HepG2 (cell line): ENCODE measurements around the gene HEXD. TPM values are rescaled to one million over a fixed set of nuclear protein-coding genes. Genes with fewer than 3 reads are reported as not detected.
A peak's percentile ranks its signal among the peaks of the same experiment; 100 is the strongest.

ENCODE experiments used
- GABPA ChIP-seq, 2 experiments: IDR thresholded peaks; 2 replicates each; pipeline ENCODE4 v1.6.1; 2011 to 2016; ENCODE audit warnings: low read depth in 2 of 2, low read length in 1 of 2, missing biosample characterization in 1 of 2, missing genetic modification characterization in 1 of 2
- GZF1 ChIP-seq: sonication (generic); formaldehyde crosslinking; IDR thresholded peaks from 2 replicates; pipeline ENCODE4 v1.5.1; 2020; ENCODE audit warnings: mild to moderate bottlenecking, missing genetic modification reagents
- MAF1 ChIP-seq: sonication (generic); formaldehyde crosslinking; IDR thresholded peaks from 2 replicates; pipeline ENCODE4 v1.5.0; 2020; ENCODE audit warnings: missing genetic modification reagents, borderline replicate concordance
- MYC ChIP-seq: sonication (generic); formaldehyde crosslinking; IDR thresholded peaks from 2 replicates; pipeline ENCODE4 v1.9.0; 2021; ENCODE audit warnings: missing genetic modification reagents, borderline replicate concordance
- NCOR1 ChIP-seq: fragments of 200-600 bp; sonication (generic); IDR thresholded peaks from 2 replicates; pipeline ENCODE4 v1.7.0; 2017; ENCODE audit warnings: antibody characterized with exemption, low read length, borderline replicate concordance
- NFYB ChIP-seq: sonication (generic); formaldehyde crosslinking; IDR thresholded peaks from 2 replicates; pipeline ENCODE4 v1.4.0; 2020; ENCODE audit warnings: missing genetic modification reagents
- NR2F6 ChIP-seq, 2 experiments: IDR thresholded peaks; 2 replicates each; pipeline ENCODE4 v1.6.1; 2016; ENCODE audit warnings: antibody characterized with exemption in 1 of 2, mild to moderate bottlenecking in 1 of 2
- NR3C1 ChIP-seq: sonication (generic); formaldehyde crosslinking; IDR thresholded peaks from 2 replicates; pipeline ENCODE4 v1.4.0; 2020; ENCODE audit warnings: missing genetic modification reagents
- TCF7L2 ChIP-seq: IDR thresholded peaks from 2 replicates; pipeline ENCODE4 v1.6.1; 2011; ENCODE audit warnings: mild to moderate bottlenecking, low read depth, low read length, moderate library complexity
- ZFP62 ChIP-seq: sonication (generic); formaldehyde crosslinking; IDR thresholded peaks from 2 replicates; pipeline ENCODE4 v1.4.0; 2020; ENCODE audit warnings: missing genetic modification reagents
- ZNF17 ChIP-seq: sonication (generic); formaldehyde crosslinking; IDR thresholded peaks from 2 replicates; pipeline ENCODE4 v1.5.0; 2020; ENCODE audit warnings: mild to moderate bottlenecking, missing genetic modification reagents
- ZNF274 ChIP-seq: sonication (generic); formaldehyde crosslinking; IDR thresholded peaks from 2 replicates; pipeline ENCODE4 v1.5.1; 2020; ENCODE audit warnings: mild to moderate bottlenecking, missing genetic modification reagents
- ZNF337 ChIP-seq: sonication (generic); formaldehyde crosslinking; IDR thresholded peaks from 2 replicates; pipeline ENCODE4 v1.5.1; 2020; ENCODE audit warnings: missing genetic modification reagents, low read depth, mild to moderate bottlenecking, borderline replicate concordance
- ZNF382 ChIP-seq: sonication (generic); formaldehyde crosslinking; IDR thresholded peaks from 2 replicates; pipeline ENCODE4 v1.5.0; 2020; ENCODE audit warnings: missing genetic modification reagents, mild to moderate bottlenecking, borderline replicate concordance
- ZNF547 ChIP-seq: sonication (generic); formaldehyde crosslinking; IDR thresholded peaks from 2 replicates; pipeline ENCODE4 v1.5.1; 2020; ENCODE audit warnings: mild to moderate bottlenecking, missing genetic modification reagents
- ZNF567 ChIP-seq: sonication (generic); formaldehyde crosslinking; IDR thresholded peaks from 2 replicates; pipeline ENCODE4 v1.8.1; 2023; ENCODE audit warnings: mild to moderate bottlenecking, missing genetic modification reagents, borderline replicate concordance
- ZNF644 ChIP-seq: IDR thresholded peaks from 2 replicates; pipeline ENCODE4 v1.6.1; 2016; ENCODE audit warnings: low read depth
- ZNF878 ChIP-seq: sonication (generic); formaldehyde crosslinking; IDR thresholded peaks from 2 replicates; pipeline ENCODE4 v1.8.1; 2023; ENCODE audit warnings: mild to moderate bottlenecking, missing genetic modification reagents, moderate library complexity
- polyA plus RNA-seq, 8 experiments: library from polyadenylated mRNA; depleted of rRNA in 3 of 8; stranded (reverse) in 7 of 8; unstranded in 1 of 8; fragments of >200 nt; fragmentation: Illumina TruSeq in 4 of 8; extraction: Trizol in 4 of 8; gene quantifications; 2 replicates each; pipeline versions ENCODE4 v1.2.1 to v1.2.3, GENCODE V29; 2011 to 2016; ENCODE audit warnings: low read depth in 4 of 8, missing spikeins in 1 of 8, mixed read lengths in 1 of 8; ENCODE audit not compliant: insufficient read depth in 1 of 8
- total RNA-seq, 5 experiments: library from RNA; depleted of rRNA; stranded (reverse); fragments of >200 nt; fragmentation: Illumina TruSeq; extraction: Trizol; gene quantifications; 2 replicates each; pipeline ENCODE4 v1.2.3, GENCODE V29; 2016; ENCODE audit warnings: low read depth in 1 of 5
- TF ChIP-seq, protein P1 (sequence below): sonication (generic); formaldehyde crosslinking; conservative IDR thresholded peaks from 2 replicates; pipeline ENCODE4 v1.4.0; 2020; ENCODE audit warnings: mild to moderate bottlenecking, missing genetic modification reagents, moderate library complexity
- TF ChIP-seq, protein P2 (sequence below): sonication (generic); formaldehyde crosslinking; IDR thresholded peaks from 2 replicates; pipeline ENCODE4 v1.4.0; 2020; ENCODE audit warnings: low read depth, missing genetic modification reagents
- TF ChIP-seq, protein P3 (sequence below): sonication (generic); formaldehyde crosslinking; IDR thresholded peaks from 2 replicates; pipeline ENCODE4 v1.4.0; 2020; ENCODE audit warnings: mild to moderate bottlenecking, missing genetic modification reagents, borderline replicate concordance

HEXD gene
- total and polyA plus RNA-seq, 2 of the 13 experiments (the other 11 are each of a cell fraction or from before 2014, with no cell fraction given), result 22.3 to 41.8 TPM

DNA sequence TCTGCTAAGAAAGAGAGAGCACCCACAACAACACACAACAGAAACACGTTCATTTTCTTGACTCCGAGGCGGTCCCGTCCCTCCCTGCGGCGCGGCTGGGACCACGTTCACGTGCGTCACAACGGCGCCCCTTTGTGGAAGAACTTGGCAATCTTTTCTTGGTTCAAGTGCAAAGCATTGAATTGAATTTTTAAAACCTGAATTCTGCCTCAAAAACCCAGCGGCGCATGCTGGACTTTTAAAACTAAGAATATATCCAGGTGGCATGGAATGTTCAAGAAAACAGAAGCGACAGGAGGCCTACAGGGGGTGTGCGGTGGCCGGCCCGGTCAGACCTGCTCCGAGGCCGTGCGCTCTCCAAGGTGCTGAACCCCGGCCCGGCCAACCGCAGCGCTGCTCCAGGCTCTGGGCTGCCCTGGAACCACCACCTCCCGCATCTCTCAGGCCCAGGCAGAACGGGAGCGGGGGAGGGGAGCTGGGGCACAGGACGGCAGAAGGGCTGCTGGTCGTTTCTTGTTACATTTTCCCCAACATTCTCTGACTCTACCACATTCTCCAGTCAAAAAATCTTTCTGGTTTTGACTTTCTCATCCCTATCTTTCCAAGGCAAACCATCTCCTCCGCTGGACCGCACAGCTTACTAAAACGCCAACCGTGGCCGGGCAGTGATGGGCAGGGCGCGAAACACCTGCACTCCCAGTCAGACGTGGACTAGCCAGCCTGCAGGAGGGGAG is 3.4 kb upstream of the HEXD start (continued):
- TF ChIP-seq ZNF382 (no peak), ZNF567 (CRISPR knock-in tag) (0 out of 2 replicates have a peak, but pooled peaks have one; percentile 39), NFYB (peak; percentile 55), ZNF644 (CRISPR knock-in tag) (no peak), NCOR1 (no peak), MYC (CRISPR knock-in tag) (peak; percentile 68; the same call in 1 of the 2 replicates), GABPA (IDR thresholded peaks at IDR 0.05; ENCODE audit: low read depth, low read length) (no peak), GABPA (CRISPR knock-in tag; IDR thresholded peaks at IDR 0.05; ENCODE audit: low read depth) (no peak), ZNF17 (CRISPR knock-in tag) (peak; percentile 82; the same call in 1 of the 2 replicates), GZF1 (peak; percentile 76), ZNF547 (CRISPR knock-in tag) (peak; percentile 95), ZFP62 (CRISPR knock-in tag) (no peak), TCF7L2 (no peak), MAF1 (peak; percentile 97), NR3C1 (CRISPR knock-in tag) (no peak), ZNF878 (CRISPR knock-in tag) (peak; percentile 90; the same call in 1 of the 2 replicates), ZNF274 (CRISPR knock-in tag) (peak; percentile 92), NR2F6 (IDR thresholded peaks at IDR 0.05) (no peak), NR2F6 (CRISPR knock-in tag; IDR thresholded peaks at IDR 0.05) (peak; percentile 56; the same call in 1 of the 2 replicates), ZNF337 (CRISPR knock-in tag) (no peak)
- TF ChIP-seq, protein P1, sequence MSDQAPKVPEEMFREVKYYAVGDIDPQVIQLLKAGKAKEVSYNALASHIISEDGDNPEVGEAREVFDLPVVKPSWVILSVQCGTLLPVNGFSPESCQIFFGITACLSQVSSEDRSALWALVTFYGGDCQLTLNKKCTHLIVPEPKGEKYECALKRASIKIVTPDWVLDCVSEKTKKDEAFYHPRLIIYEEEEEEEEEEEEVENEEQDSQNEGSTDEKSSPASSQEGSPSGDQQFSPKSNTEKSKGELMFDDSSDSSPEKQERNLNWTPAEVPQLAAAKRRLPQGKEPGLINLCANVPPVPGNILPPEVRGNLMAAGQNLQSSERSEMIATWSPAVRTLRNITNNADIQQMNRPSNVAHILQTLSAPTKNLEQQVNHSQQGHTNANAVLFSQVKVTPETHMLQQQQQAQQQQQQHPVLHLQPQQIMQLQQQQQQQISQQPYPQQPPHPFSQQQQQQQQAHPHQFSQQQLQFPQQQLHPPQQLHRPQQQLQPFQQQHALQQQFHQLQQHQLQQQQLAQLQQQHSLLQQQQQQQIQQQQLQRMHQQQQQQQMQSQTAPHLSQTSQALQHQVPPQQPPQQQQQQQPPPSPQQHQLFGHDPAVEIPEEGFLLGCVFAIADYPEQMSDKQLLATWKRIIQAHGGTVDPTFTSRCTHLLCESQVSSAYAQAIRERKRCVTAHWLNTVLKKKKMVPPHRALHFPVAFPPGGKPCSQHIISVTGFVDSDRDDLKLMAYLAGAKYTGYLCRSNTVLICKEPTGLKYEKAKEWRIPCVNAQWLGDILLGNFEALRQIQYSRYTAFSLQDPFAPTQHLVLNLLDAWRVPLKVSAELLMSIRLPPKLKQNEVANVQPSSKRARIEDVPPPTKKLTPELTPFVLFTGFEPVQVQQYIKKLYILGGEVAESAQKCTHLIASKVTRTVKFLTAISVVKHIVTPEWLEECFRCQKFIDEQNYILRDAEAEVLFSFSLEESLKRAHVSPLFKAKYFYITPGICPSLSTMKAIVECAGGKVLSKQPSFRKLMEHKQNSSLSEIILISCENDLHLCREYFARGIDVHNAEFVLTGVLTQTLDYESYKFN (CRISPR knock-in tag), result no peak
- TF ChIP-seq, protein P2, sequence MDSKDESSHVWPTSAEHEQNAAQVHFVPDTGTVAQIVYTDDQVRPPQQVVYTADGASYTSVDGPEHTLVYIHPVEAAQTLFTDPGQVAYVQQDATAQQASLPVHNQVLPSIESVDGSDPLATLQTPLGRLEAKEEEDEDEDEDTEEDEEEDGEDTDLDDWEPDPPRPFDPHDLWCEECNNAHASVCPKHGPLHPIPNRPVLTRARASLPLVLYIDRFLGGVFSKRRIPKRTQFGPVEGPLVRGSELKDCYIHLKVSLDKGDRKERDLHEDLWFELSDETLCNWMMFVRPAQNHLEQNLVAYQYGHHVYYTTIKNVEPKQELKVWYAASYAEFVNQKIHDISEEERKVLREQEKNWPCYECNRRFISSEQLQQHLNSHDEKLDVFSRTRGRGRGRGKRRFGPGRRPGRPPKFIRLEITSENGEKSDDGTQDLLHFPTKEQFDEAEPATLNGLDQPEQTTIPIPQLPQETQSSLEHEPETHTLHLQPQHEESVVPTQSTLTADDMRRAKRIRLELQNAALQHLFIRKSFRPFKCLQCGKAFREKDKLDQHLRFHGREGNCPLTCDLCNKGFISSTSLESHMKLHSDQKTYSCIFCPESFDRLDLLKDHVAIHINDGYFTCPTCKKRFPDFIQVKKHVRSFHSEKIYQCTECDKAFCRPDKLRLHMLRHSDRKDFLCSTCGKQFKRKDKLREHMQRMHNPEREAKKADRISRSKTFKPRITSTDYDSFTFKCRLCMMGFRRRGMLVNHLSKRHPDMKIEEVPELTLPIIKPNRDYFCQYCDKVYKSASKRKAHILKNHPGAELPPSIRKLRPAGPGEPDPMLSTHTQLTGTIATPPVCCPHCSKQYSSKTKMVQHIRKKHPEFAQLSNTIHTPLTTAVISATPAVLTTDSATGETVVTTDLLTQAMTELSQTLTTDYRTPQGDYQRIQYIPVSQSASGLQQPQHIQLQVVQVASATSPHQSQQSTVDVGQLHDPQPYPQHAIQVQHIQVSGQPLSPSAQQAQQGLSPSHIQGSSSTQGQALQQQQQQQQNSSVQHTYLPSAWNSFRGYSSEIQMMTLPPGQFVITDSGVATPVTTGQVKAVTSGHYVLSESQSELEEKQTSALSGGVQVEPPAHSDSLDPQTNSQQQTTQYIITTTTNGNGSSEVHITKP (CRISPR knock-in tag), result peak; percentile 70; the same call in 1 of the 2 replicates
- TF ChIP-seq, protein P3, sequence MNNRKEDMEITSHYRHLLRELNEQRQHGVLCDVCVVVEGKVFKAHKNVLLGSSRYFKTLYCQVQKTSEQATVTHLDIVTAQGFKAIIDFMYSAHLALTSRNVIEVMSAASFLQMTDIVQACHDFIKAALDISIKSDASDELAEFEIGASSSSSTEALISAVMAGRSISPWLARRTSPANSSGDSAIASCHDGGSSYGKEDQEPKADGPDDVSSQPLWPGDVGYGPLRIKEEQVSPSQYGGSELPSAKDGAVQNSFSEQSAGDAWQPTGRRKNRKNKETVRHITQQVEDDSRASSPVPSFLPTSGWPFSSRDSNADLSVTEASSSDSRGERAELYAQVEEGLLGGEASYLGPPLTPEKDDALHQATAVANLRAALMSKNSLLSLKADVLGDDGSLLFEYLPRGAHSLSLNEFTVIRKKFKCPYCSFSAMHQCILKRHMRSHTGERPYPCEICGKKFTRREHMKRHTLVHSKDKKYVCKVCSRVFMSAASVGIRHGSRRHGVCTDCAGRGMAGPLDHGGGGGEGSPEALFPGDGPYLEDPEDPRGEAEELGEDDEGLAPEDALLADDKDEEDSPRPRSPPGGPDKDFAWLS (CRISPR knock-in tag), result no peak
